ENCODE data around the gene IL1RAP. TPM values are rescaled to one million over a fixed set of nuclear protein-coding genes. Genes with fewer than 3 reads are reported as not detected.

Gene IL1RAP
- polyA plus RNA-seq, 3 donors: 1.5 to 7.9 (median 3.0) TPM

GRCh38 chr3:190533511-190534281 lies 19.8 kb downstream of the IL1RAP start:
- no peak overlapping the region for H3K27ac ChIP-seq (ENCODE audit: low read depth, low read length)
- 18 to 78% (median 24%) methylated on average over 13 of the region's 13 CpGs for WGBS, 3 donors

GRCh38 chr3:190534386-190534785 lies 20.5 kb downstream of the IL1RAP start:
- 56 to 78% (median 72%) methylated on average over 4 of the region's 4 CpGs for WGBS, 3 donors
- H3K27ac ChIP-seq (ENCODE audit: low read depth, low read length): no peak overlapping the region

- 93 to 97% (median 95%) methylated on average over 2 of the region's 2 CpGs for WGBS, 3 donors
- no peak overlapping the region for H3K27ac ChIP-seq (ENCODE audit: low read depth, low read length)
Observed at GRCh38 chr3:190534986-190535385, 21.1 kb downstream of the IL1RAP start.

GRCh38 chr3:190537146-190537545 lies 23.3 kb downstream of the IL1RAP start:
- H3K27ac ChIP-seq (ENCODE audit: low read depth, low read length): no peak overlapping the region
- 83 to 95% (median 89%) methylated on average over 3 of the region's 3 CpGs for WGBS, 3 donors

GRCh38 chr3:190538288-190538687 lies 24.4 kb downstream of the IL1RAP start:
- 92 to 94% (median 92%) methylated on average over 2 of the region's 2 CpGs for WGBS, 3 donors
- no peak overlapping the region for H3K27ac ChIP-seq (ENCODE audit: low read depth, low read length)

- WGBS, 3 donors: 96 to 98% (median 98%) methylated on average over 3 of the region's 3 CpGs
- no peak overlapping the region for H3K27ac ChIP-seq (ENCODE audit: low read depth, low read length)
Observed at GRCh38 chr3:190539526-190539925, 25.6 kb downstream of the IL1RAP start.

- no peak overlapping the region for H3K27ac ChIP-seq (ENCODE audit: low read depth, low read length)
Observed at GRCh38 chr3:190541008-190541407, 27.1 kb downstream of the IL1RAP start.

- H3K27ac ChIP-seq (ENCODE audit: low read depth, low read length): no peak overlapping the region
- 87 to 95% (median 92%) methylated on average over 2 of the region's 2 CpGs for WGBS, 3 donors
Observed at GRCh38 chr3:190541560-190541959, 27.7 kb downstream of the IL1RAP start.

GRCh38 chr3:190542846-190543245 lies 29.0 kb downstream of the IL1RAP start:
- 37 to 78% (median 56%) methylated on average over 1 of the region's 1 CpG for WGBS, 3 donors
- H3K27ac ChIP-seq (ENCODE audit: low read depth, low read length): no peak overlapping the region

GRCh38 chr3:190543671-190544070 lies 29.8 kb downstream of the IL1RAP start:
- WGBS, 3 donors: 72 to 89% (median 72%) methylated on average over 4 of the region's 4 CpGs

GRCh38 chr3:190545191-190545590 lies 31.3 kb downstream of the IL1RAP start:
- H3K27ac ChIP-seq (ENCODE audit: low read depth, low read length): no peak overlapping the region
- WGBS, 3 donors: 83 to 93% (median 92%) methylated on average over 4 of the region's 4 CpGs

More at GRCh38 chr3:190543671-190544070, 29.8 kb downstream of the IL1RAP start:
- H3K27ac ChIP-seq (ENCODE audit: low read depth, low read length): no peak overlapping the region

- H3K27ac ChIP-seq (ENCODE audit: low read depth, low read length): no peak overlapping the region
- WGBS, 3 donors: 85 to 90% (median 88%) methylated on average over 6 of the region's 6 CpGs
Observed at GRCh38 chr3:190546881-190547510, 33.1 kb downstream of the IL1RAP start.

GRCh38 chr3:190548031-190548656 lies 34.3 kb downstream of the IL1RAP start:
- WGBS, 3 donors: 93 to 98% (median 94%) methylated on average over 2 of the region's 2 CpGs
- no peak overlapping the region for H3K27ac ChIP-seq (ENCODE audit: low read depth, low read length)

- H3K27ac ChIP-seq (ENCODE audit: low read depth, low read length): no peak overlapping the region
Observed at GRCh38 chr3:190552021-190552420, 38.1 kb downstream of the IL1RAP start.

- 87 to 89% (median 88%) methylated on average over 16 of the region's 16 CpGs for WGBS, 3 donors
- H3K27ac ChIP-seq (ENCODE audit: low read depth, low read length): no peak overlapping the region
Observed at GRCh38 chr3:190552969-190553759, 39.3 kb downstream of the IL1RAP start.

GRCh38 chr3:190554197-190554596 lies 40.3 kb downstream of the IL1RAP start:
- WGBS, 3 donors: 85 to 94% (median 89%) methylated on average over 6 of the region's 6 CpGs
- H3K27ac ChIP-seq (ENCODE audit: low read depth, low read length): no peak overlapping the region

- 83 to 89% (median 85%) methylated on average over 2 of the region's 2 CpGs for WGBS, 3 donors
- no peak overlapping the region for H3K27ac ChIP-seq (ENCODE audit: low read depth, low read length)
Observed at GRCh38 chr3:190556351-190556750, 42.5 kb downstream of the IL1RAP start.

- H3K27ac ChIP-seq (ENCODE audit: low read depth, low read length): no peak overlapping the region
Observed at GRCh38 chr3:190557296-190557695, 43.4 kb downstream of the IL1RAP start.

GRCh38 chr3:190558316-190558715 lies 44.4 kb downstream of the IL1RAP start:
- H3K27ac ChIP-seq (ENCODE audit: low read depth, low read length): no peak overlapping the region
- 85 to 90% (median 86%) methylated on average over 1 of the region's 1 CpG for WGBS, 3 donors

Data from adipose tissue (tissue), 3 donors.